GM12874 (cell line): ENCODE data around the gene CZIB.

Experiments
- CTCF ChIP-seq: IDR thresholded peaks from 2 replicates; pipeline ENCODE4 v1.5.1; 2011; ENCODE audit warnings: low read depth, mild to moderate bottlenecking, control low read depth, low read length, moderate library complexity; ENCODE audit not compliant: insufficient read depth

The CZIB gene

GRCh38 chr1:53237638-53238037 is 17.2 kb upstream of the CZIB start:
- TF ChIP-seq CTCF, result no peak

- TF ChIP-seq CTCF, result no peak
Measured at GRCh38 chr1:53220962-53221286, 490 bp upstream of the CZIB start.

GRCh38 chr1:53219711-53220110 is 723 bp downstream of the CZIB start:
- TF ChIP-seq CTCF, result no peak

- no peak for TF ChIP-seq CTCF
Measured at GRCh38 chr1:53218201-53218600, 2.2 kb downstream of the CZIB start.

GRCh38 chr1:53214376-53214940 is 6.0 kb downstream of the CZIB start:
- TF ChIP-seq CTCF, result no peak

- TF ChIP-seq CTCF, result no peak
Measured at GRCh38 chr1:53210954-53211353, 9.5 kb downstream of the CZIB start.

GRCh38 chr1:53210352-53210751 is 10.1 kb downstream of the CZIB start:
- no peak for TF ChIP-seq CTCF

- no peak for TF ChIP-seq CTCF
Measured at GRCh38 chr1:53207726-53208125, 12.7 kb downstream of the CZIB start.
